Subcutaneous adipose tissue (tissue), 4 donors: ENCODE results near the gene CTCF. TPM values are rescaled to one million over a fixed set of nuclear protein-coding genes. Genes with fewer than 3 reads are reported as not detected.

Experiments
- CTCF ChIP-seq: fragments of 450-650 bp; IDR thresholded peaks from one replicate; pipeline ENCODE4 v1.5.1; 2016; ENCODE audit warnings: low read depth, mild to moderate bottlenecking, control low read depth, antibody characterized with exemption, moderate library complexity
- total RNA-seq, 4 donors: library from RNA; depleted of rRNA; stranded (reverse); fragments of >200 nt; gene quantifications; one replicate each; pipeline ENCODE4 v1.1.0, GENCODE V29; 2016

CTCF gene
- total RNA-seq, 4 donors from 2014 or later: 22.9 to 43.7 (median 29.3) TPM

- no peak for TF ChIP-seq CTCF
Measured at GRCh38 chr16:67519242-67519641, 43.1 kb upstream of the CTCF start.

GRCh38 chr16:67521095-67521804 is 41.1 kb upstream of the CTCF start:
- no peak for TF ChIP-seq CTCF

- TF ChIP-seq CTCF: no peak
Measured at GRCh38 chr16:67525176-67525860, 37.0 kb upstream of the CTCF start.

- no peak for TF ChIP-seq CTCF
Measured at GRCh38 chr16:67526149-67526791, 36.1 kb upstream of the CTCF start.

- TF ChIP-seq CTCF: no peak
Measured at GRCh38 chr16:67528222-67528869, 34.0 kb upstream of the CTCF start, which contains the start of gene RIPOR1. RIPOR1 (plus strand) TSS chr16:67528829; CDS start chr16:67538447, 9,618 bp downstream.

- TF ChIP-seq CTCF: no peak
Measured at GRCh38 chr16:67528870-67529581, 33.3 kb upstream of the CTCF start.
